ENCODE results near the gene DSE.

DNA sequence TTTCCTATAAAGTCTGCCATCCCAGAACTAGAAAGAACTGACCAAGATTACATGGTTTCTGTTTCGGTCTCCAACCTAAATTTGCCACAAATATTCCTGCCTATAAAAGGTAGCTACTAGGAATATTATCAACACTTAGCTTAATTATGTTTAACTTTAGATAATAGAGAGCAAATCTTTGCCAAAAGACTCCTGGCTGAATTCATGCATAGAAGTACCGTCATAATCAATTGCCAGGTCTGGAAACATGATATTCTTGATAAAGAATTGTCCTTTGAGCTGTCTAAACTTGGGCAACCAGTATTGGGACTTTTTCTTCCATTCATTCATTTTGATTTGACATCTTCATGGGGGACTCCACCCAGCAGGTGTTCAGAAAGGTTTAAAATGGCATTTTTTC, 112.9 kb downstream of the DSE start:
- TF ChIP-seq CTCF (IDR thresholded peaks at IDR 0.05) = no peak
- no peak for TF ChIP-seq POLR2A (IDR thresholded peaks at IDR 0.05)
